Inflammatory macrophage treated with lipopolysaccharide for 1 hour (primary cell): ENCODE measurements around the gene CCDC178.

ENCODE experiments used
- DNase-seq, 2 donors: peaks; one replicate each; pipeline ENCODE4 v3.0.0-alpha.2; 2020 to 2022

CCDC178 gene

DNA sequence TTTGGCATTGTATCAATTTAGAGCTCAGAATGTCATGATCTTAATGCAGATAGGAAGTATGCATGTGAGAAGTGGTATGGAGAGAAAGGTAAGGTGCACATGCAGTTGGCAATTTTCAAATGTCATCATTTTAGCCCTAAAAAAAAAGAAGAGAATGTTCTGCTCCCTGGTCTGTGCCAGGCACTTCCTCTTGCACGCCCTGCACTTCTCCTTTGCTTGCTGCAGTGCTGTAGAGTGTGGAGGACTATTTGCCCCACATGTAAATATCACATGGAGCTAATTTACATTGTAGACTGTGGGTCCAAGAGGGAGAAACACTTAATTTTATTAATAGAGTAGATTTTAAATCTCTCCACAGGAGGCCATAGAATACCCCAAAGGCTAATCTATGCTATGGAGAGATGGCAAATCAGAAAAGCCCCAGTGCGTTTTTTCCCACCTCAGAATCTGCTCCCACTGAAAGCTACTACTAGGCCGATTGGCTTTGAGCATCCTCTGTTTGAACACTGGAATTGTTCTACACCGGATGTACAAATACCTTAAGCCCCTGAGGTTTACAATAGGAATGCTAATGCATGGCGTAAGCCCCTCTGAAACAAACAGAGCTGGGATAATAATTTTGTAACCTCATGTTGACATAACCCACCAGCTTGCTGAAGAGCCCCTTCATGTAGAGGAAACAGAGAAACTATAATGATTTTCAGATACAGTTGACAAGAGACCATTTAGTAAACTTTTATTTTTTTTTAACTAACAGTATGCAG, 530.5 kb downstream of the CCDC178 start:
- no peak for DNase-seq

- DNase-seq, result no peak
Observed at GRCh38 chr18:32908424-32908805, 532.1 kb downstream of the CCDC178 start.

DNA sequence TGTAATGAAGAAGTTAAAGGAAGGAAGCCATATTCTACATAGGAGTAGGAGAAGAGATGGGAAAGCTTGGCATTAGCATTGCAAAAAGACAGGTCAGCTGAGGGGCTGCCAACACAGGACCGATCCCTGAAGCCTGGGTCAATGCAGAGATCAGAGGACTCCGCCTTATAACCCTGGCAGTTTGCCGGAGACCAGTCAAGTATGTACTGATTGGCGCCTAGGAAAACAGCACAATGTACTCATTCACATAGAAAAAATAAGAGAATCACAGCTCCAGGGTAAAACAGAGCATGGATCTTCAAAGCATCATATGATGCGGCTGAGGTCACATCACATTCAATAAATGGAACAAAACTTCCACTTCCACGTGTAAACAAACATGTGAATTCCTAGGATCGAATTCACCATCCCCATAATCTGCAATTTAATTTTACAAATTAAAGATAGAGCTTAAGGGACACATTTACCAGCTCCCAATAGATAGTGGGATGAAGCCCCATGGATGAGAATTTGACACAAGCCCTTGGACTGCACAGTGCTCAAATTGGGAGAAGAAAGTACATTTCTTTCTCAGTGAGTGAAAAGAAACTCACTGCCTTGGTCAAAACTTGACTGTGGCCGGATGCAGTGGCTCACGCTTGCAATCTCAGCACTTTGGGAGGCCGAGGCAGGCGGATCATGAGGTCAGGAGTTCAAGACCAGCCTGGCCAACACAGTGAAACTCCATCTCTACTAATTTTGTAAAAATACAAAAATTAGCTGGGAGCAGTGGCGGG, 532.7 kb downstream of the CCDC178 start:
- no peak for DNase-seq

DNA sequence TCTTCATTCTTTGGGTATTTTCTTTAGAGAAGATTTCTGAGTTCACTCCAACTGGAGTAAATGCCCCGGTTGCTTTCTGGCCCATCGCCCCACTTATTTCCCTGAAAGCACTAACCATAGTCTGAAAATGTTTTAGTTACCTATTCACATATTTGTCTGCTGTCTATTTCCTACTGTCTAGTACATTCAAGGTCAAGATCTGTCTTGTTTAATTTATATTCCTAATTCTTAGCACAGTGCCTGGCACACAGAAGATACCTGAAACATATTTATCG, 533.3 kb downstream of the CCDC178 start:
- DNase-seq, result no peak

GRCh38 chr18:32906506-32907310, 533.8 kb downstream of the CCDC178 start:
- DNase-seq, result no peak

DNA sequence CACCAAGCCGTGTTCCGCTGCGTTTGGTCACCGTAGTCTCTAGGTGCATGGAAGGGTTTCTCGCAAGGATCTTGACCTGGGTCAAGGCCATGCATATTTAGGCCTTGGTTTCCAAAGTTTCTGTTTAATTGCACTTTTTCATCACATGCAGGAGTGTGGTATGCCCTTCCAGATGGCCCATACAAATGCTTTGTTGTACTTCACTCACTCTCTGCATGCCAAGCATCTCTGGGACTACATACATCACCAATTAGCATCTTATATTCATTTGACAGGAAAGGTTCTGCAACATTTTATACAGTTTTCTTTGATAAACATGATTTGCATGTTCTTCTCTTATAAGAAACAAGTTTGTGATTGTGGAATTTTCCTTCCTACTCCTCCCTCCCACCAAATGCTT, 534.9 kb downstream of the CCDC178 start:
- no peak for DNase-seq

DNA sequence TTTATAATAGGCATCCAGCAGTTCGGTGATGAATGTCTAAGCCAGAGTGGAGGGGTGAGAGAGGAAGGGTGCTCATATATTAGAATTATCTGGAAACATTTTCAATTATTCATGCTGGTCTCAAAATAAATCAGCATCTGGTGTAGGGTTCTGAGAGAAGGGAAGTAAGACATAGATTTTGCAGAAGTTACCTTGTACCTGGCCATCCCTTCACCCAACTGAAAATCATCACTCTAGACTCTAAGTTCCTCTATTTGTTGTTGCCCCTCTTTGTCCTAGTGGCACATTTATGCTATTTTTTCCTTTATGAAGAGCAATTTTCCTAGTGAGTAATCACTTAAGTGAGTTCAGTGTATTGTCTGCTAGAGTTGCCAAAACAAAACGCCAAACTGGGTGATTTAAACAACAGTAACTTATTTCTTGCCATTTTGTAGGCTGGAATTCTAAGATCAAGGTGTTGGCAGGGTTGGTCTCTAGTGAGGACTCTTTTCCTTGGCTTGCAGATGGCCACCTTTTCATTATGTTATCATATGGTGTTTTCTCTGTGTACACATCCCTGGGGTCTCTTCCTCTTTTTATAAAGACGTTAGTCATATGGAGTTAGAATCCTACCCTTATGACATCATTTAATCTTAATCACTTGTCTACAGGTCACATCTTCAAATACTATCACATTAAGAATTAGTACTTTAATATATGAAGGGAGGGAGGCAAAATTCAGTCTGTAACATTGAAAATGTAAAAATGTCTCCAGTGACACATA, 537.8 kb downstream of the CCDC178 start:
- no peak for DNase-seq

DNA sequence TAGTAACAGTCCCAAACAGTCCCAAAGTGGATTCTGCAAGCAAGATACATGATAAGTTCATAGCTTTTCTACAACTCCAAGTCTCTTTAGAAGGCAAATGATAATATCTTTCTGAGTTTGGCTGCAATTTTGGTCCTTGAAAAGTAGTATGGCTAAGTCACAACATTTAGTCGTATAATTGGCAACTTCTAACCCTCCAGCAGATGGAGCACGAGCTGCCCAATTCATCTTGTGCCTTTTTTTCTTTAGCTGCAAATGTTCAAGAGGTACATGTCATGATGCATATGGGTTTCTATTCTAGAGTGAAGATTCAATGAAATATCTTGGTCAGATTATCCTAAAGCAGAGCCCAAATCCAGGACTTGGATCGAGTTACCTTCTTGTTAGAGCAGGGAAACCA, 540.7 kb downstream of the CCDC178 start:
- DNase-seq, result no peak

DNA sequence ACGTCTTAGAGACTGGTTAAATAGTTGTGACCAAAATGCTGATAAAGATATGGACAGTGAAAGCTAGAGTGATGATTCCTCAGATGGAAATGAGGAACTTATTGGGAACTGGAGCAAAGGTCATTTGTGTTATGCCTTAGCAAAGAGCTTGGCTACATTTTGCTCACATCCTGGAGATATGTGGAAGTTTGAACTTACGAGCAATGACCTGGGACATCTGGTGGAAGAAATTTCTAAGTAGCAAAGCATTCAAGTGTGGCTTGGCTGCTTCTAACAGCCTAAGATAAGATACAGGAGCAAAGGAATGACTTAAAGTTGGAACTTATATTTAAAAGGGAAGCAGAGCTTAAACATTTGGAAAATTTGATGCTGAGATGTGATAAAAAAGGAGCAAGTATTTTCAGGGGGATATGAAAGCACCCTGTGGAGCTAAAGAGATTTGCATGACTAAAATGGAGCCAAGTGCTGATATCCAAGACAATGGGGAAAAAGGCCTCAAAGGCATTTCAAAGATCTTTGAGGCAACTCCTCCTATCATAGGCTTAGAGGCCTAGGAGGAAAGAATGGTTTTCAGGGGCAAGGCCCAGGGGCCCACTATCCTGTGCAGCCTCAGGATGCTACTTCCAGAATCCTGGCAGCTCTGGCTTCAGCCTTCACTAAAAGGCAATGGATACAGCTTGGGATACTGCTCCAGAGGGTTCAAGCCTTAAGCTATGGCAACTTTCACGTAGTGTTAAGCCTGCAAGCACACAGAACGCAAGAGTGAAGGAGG, 543.6 kb downstream of the CCDC178 start:
- DNase-seq, result no peak

DNA sequence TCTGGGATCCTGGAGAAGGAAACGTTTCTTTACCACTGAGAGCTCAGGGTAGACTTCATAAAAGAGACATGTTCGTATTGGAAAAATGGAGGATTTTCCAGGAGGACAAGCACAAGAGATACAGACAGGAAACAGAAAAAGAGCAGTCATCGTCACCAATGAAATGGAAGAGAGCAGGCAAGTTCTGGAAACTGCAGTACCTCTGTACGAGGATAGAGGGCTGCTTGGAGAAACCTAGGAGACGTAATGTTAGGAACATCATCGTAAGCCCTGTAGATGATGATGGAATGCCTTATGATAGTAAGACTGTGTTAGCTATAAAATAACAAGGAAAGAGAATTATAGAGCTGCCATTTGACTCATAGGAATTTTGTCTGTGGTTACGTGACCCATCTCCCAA, 546.6 kb downstream of the CCDC178 start:
- DNase-seq, result no peak

- DNase-seq, result no peak
Observed at GRCh38 chr18:32891797-32892196, 548.7 kb downstream of the CCDC178 start.

- DNase-seq, result no peak
Observed at GRCh38 chr18:32891130-32891529, 549.4 kb downstream of the CCDC178 start.

DNA sequence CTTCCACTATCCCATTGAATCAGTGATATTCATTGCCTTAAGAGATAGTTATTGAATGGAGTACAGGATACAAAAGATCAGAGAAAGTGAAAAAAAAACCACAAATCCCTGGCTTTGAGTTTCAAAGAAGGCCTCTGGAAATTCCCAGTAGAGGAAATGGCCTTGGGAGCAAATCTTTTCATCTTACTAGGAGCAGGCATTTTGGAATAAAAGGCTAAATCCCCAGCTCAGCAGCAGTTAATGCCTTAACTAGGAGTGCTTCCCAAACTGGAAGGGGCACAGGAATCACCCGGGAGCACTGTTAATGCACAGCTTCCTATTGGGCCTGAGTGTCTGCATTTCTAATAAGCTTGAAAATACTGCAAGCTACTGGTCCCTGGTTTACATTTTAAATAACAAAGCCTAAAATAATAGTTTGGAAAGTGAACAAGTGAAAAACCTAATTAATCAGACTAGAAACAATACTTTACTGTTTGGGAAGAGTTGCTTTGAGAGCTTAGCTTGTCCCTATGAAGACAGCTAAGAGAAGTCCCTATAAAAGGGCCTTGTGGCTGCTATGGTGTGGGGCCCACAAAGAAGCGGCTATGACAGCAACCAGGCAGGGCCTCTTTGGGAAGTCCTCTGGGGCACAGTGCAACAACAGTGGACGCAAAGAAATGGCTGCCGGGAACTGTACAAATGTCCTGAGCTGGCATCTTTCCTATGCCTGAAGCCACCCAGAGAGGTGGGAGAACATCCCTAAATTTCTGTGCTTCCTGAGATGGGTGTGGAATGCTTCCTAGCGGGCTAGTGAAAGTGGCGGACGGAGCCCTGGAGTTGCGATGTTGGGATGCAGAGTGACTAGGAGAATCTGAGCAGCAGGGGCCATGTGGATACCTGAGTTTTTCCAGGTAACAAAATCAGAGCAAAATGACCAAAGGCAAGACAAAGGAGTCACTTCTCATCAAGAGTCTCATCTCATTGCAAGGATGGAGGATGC, 550.6 kb downstream of the CCDC178 start:
- no peak for DNase-seq

DNA sequence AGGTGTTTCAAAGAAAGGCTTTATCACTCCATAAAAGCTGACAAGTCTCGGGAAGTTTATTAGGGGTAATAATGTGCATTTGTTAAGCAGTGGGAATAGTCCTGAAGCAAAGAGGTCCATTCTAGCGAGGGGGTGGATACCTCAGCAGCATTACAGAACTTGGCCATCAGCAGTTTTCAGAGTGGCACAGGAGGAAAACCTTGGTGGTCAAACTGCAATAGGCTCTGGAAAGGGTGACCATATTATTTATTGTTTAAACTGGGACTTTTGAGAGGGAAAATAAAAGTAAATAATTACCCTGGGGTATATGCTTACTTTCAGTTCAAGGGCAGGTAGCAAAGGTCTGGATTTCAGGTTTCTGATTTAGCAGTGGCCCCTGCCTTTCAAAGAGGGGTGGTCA, 552.2 kb downstream of the CCDC178 start:
- no peak for DNase-seq
